GM23338 (cell line): ENCODE data around the gene CCDC187.

Source experiments
- EZH2 ChIP-seq: fragments of 200-600 bp; sonication (generic); IDR thresholded peaks from one replicate; pipeline ENCODE4 v1.8.0; 2017; ENCODE audit warnings: antibody characterized with exemption, mild to moderate bottlenecking, low read depth; ENCODE audit not compliant: unreplicated experiment
- EZH2phosphoT487 ChIP-seq: fragments of 200-600 bp; sonication (generic); IDR thresholded peaks from one replicate; pipeline ENCODE4 v1.8.1; 2018; ENCODE audit warnings: antibody characterized with exemption; ENCODE audit not compliant: unreplicated experiment
- STAT1 ChIP-seq: IDR thresholded peaks from one replicate; pipeline ENCODE4 v1.6.1; 2016; ENCODE audit warnings: antibody characterized with exemption; ENCODE audit not compliant: unreplicated experiment
- TF ChIP-seq, protein P1 (sequence below), 2 experiments: fragments of 200-600 bp in 1 of 2; sonication (generic) in 1 of 2; conservative IDR thresholded peaks; 2 replicates each; pipeline versions ENCODE4 v1.5.1 to v1.6.1; 2016 to 2017; ENCODE audit warnings: antibody characterized with exemption in 2 of 2, low read depth in 2 of 2, mild to moderate bottlenecking in 2 of 2, moderate library complexity in 1 of 2
- TF ChIP-seq, protein P2 (sequence below): IDR thresholded peaks from one replicate; pipeline ENCODE4 v1.6.1; 2018; ENCODE audit warnings: antibody characterized with exemption; ENCODE audit not compliant: unreplicated experiment
- TF ChIP-seq, protein P3 (sequence below): IDR thresholded peaks from 2 replicates; pipeline ENCODE4 v1.6.1; 2016; ENCODE audit warnings: antibody characterized with exemption

DNA sequence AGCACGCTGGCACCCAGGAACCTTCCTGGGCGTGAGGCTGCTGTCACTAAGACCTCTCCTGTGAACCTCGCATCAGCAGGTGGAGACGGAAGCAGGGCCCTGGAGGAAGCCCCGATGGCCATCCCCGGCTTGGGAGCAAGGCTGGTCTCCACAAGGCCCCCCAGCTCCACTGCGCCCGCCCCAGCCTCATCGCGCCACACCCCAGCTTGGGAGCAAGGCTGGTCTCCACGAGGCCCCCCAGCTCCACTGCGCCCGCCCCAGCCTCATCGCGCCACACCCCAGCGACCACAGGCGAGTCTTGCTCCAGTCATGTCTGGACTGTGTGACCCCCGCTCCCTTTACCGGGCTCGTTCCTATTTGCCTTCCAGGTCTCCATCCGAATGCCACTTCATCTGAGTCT is 69.3 kb downstream of the CCDC187 start:
- TF ChIP-seq, protein P1, sequence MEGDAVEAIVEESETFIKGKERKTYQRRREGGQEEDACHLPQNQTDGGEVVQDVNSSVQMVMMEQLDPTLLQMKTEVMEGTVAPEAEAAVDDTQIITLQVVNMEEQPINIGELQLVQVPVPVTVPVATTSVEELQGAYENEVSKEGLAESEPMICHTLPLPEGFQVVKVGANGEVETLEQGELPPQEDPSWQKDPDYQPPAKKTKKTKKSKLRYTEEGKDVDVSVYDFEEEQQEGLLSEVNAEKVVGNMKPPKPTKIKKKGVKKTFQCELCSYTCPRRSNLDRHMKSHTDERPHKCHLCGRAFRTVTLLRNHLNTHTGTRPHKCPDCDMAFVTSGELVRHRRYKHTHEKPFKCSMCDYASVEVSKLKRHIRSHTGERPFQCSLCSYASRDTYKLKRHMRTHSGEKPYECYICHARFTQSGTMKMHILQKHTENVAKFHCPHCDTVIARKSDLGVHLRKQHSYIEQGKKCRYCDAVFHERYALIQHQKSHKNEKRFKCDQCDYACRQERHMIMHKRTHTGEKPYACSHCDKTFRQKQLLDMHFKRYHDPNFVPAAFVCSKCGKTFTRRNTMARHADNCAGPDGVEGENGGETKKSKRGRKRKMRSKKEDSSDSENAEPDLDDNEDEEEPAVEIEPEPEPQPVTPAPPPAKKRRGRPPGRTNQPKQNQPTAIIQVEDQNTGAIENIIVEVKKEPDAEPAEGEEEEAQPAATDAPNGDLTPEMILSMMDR (conservative IDR thresholded peaks at IDR 0.05; ENCODE audit: low read depth in 2 of 2), result no peak
- TF ChIP-seq EZH2, result no peak
- TF ChIP-seq, protein P2, sequence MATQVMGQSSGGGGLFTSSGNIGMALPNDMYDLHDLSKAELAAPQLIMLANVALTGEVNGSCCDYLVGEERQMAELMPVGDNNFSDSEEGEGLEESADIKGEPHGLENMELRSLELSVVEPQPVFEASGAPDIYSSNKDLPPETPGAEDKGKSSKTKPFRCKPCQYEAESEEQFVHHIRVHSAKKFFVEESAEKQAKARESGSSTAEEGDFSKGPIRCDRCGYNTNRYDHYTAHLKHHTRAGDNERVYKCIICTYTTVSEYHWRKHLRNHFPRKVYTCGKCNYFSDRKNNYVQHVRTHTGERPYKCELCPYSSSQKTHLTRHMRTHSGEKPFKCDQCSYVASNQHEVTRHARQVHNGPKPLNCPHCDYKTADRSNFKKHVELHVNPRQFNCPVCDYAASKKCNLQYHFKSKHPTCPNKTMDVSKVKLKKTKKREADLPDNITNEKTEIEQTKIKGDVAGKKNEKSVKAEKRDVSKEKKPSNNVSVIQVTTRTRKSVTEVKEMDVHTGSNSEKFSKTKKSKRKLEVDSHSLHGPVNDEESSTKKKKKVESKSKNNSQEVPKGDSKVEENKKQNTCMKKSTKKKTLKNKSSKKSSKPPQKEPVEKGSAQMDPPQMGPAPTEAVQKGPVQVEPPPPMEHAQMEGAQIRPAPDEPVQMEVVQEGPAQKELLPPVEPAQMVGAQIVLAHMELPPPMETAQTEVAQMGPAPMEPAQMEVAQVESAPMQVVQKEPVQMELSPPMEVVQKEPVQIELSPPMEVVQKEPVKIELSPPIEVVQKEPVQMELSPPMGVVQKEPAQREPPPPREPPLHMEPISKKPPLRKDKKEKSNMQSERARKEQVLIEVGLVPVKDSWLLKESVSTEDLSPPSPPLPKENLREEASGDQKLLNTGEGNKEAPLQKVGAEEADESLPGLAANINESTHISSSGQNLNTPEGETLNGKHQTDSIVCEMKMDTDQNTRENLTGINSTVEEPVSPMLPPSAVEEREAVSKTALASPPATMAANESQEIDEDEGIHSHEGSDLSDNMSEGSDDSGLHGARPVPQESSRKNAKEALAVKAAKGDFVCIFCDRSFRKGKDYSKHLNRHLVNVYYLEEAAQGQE, result no peak
- no peak for TF ChIP-seq STAT1
- TF ChIP-seq EZH2phosphoT487, result no peak
- TF ChIP-seq, protein P3, sequence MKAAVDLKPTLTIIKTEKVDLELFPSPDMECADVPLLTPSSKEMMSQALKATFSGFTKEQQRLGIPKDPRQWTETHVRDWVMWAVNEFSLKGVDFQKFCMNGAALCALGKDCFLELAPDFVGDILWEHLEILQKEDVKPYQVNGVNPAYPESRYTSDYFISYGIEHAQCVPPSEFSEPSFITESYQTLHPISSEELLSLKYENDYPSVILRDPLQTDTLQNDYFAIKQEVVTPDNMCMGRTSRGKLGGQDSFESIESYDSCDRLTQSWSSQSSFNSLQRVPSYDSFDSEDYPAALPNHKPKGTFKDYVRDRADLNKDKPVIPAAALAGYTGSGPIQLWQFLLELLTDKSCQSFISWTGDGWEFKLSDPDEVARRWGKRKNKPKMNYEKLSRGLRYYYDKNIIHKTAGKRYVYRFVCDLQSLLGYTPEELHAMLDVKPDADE, result no peak
